Lung (tissue), 12 donors: Measurements from ENCODE around the gene KRTAP10-10. TPM values are rescaled to one million over a fixed set of nuclear protein-coding genes. Genes with fewer than 3 reads are reported as not detected.

Experiments used
- ATAC-seq: fragments of 200-7000 bp; cut with Tn5 transposase; one replicate; pipeline ENCODE4 v1.9.1; 2020; ENCODE audit warnings: moderate number of reproducible peaks; ENCODE audit not compliant: insufficient read depth, low FRiP score
- DNase-seq, 3 donors: peaks; one replicate each; pipeline ENCODE4 v3.0.0-alpha.2; 2013 to 2017
- H3K27ac ChIP-seq, 2 donors: one replicate each; pipeline ENCODE4 v1.5.1; 2013; ENCODE audit warnings: mild to moderate bottlenecking in 2 of 2, moderate library complexity in 2 of 2, control low read depth in 1 of 2, inconsistent platforms in 1 of 2, low read depth in 1 of 2, low read length in 1 of 2
- H3K27me3 ChIP-seq, 3 donors: one replicate each; pipeline ENCODE4 v1.5.1; 2013; ENCODE audit warnings: low read length in 2 of 3; ENCODE audit not compliant: control insufficient read depth in 3 of 3, insufficient read depth in 3 of 3
- H3K36me3 ChIP-seq, 4 donors: one replicate each; pipeline ENCODE4 v1.5.1; 2013; ENCODE audit warnings: low read length in 4 of 4, mild to moderate bottlenecking in 1 of 4, moderate library complexity in 1 of 4; ENCODE audit not compliant: control insufficient read depth in 4 of 4, insufficient read depth in 4 of 4
- H3K4me1 ChIP-seq, 5 donors: one replicate each; pipeline ENCODE4 v1.5.1; 2013; ENCODE audit warnings: low read length in 5 of 5, mild to moderate bottlenecking in 2 of 5, moderate library complexity in 1 of 5; ENCODE audit not compliant: control insufficient read depth in 5 of 5, insufficient read depth in 5 of 5
- H3K4me3 ChIP-seq: one replicate; pipeline ENCODE4 v1.5.1; 2013; ENCODE audit warnings: mild to moderate bottlenecking, control low read depth, moderate library complexity
- H3K9ac ChIP-seq, 2 donors: one replicate each; pipeline ENCODE4 v1.5.1; 2013; ENCODE audit warnings: low read length in 2 of 2, control low read depth in 1 of 2; ENCODE audit not compliant: insufficient read depth in 1 of 2
- H3K9me3 ChIP-seq, 4 donors: one replicate each; pipeline ENCODE4 v1.5.1; 2013; ENCODE audit warnings: low read length in 3 of 4, mild to moderate bottlenecking in 1 of 4, moderate library complexity in 1 of 4; ENCODE audit not compliant: control insufficient read depth in 4 of 4, insufficient read depth in 3 of 4
- CTCF ChIP-seq: IDR thresholded peaks from 2 replicates; pipeline ENCODE4 v1.5.1; 2012; ENCODE audit warnings: mild to moderate bottlenecking; ENCODE audit errors: control extremely low read depth, extremely low read depth
- WGBS, 2 donors: extraction: QIAGEN DNeasy Blood & Tissue Kit; methylation state at CpG; one replicate each; pipeline ENCODE4 v1.1.7; 2013; 5-methylcytosine and 5-hydroxymethylcytosine counted together
- polyA plus RNA-seq, 2 donors: library from polyadenylated mRNA; stranded (reverse); fragments of 200-250 nt; gene quantifications; one replicate each; pipeline ENCODE4 v1.2.1, GENCODE V29; 2013
- total RNA-seq, 2 donors: library from RNA; depleted of rRNA in 1 of 2; stranded (reverse); fragments of >200 nt in 1 of 2; gene quantifications; one replicate each; pipeline ENCODE4 v1.2.1, GENCODE V29; 2014 to 2021
- donor health status: control.
- donor health status: control.
- donor health status: Bipolar disorder and iron deficiency.
- donor health status: healthy.
- donor health status: DM: yes; HTN: yes; CAD: no.

Gene KRTAP10-10
- total and polyA plus RNA-seq, 4 donors = not detected

GRCh38 chr21:44664691-44665090, 27.5 kb downstream of the KRTAP10-10 start:
- no peak for TF ChIP-seq CTCF
- H3K36me3 ChIP-seq = no peaks in the 10 kb centered on the region
- H3K9ac ChIP-seq = no peak overlapping the region
- no peaks in the 10 kb centered on the region for H3K9me3 ChIP-seq
- H3K4me3 ChIP-seq = no peak overlapping the region
- WGBS, 2 donors = 89 to 91% methylated on average over 5 of the region's 5 CpGs
- no peaks in the 10 kb centered on the region for H3K27me3 ChIP-seq
- H3K4me1 ChIP-seq = no peaks in the 10 kb centered on the region
- ATAC-seq = no peak
- no peak for DNase-seq
- H3K27ac ChIP-seq = no peak overlapping the region

GRCh38 chr21:44666401-44667320, 29.5 kb downstream of the KRTAP10-10 start, which contains the start of gene KRTAP12-2:
KRTAP12-2 (minus strand) TSS chr21:44666927; CDS start chr21:44666886, 41 bp downstream.
- Histone ChIP-seq H3K4me1 (no peaks in the 10 kb centered on the region), H3K9ac (no peak within 1 kb of the TSS), H3K27ac (no peak within 1 kb of the TSS), H3K36me3 (no peaks in the 10 kb centered on the region), H3K9me3 (peaks cover 0 to 8% (median 1%) of the 10 kb centered on the region in 4 donors), H3K27me3 (no peaks in the 10 kb centered on the region), H3K4me3 (no peak within 1 kb of the TSS)
- TF ChIP-seq CTCF = no peak
- DNase-seq = no peak
- no peak for ATAC-seq
- WGBS, 2 donors = 68 to 76% methylated on average over 19 of the region's 19 CpGs

- DNase-seq = no peak
- Histone ChIP-seq H3K4me1 (no peaks in the 10 kb centered on the region), H3K9me3 (peaks cover 0 to 8% (median 3%) of the 10 kb centered on the region in 4 donors), H3K36me3 (no peaks in the 10 kb centered on the region), H3K27ac (no peak overlapping the region), H3K27me3 (no peaks in the 10 kb centered on the region), H3K4me3 (no peak overlapping the region), H3K9ac (no peak overlapping the region)
- 77 to 92% methylated on average over 1 of the region's 1 CpG for whole genome bisulfite sequencing, 2 donors
- TF ChIP-seq CTCF = no peak
- ATAC-seq = no peak
These were observed 30.5 kb downstream of the KRTAP10-10 start for GRCh38 chr21:44667612-44668011.
